K562 (cell line): ENCODE results near the gene MTERF4. TPM values are rescaled to one million over a fixed set of nuclear protein-coding genes. Genes with fewer than 3 reads are reported as not detected.

Experiments
- ATAC-seq: fragments of 200-7000 bp; cut with Tn5 transposase; 3 replicates; pipeline ENCODE4 v1.9.1; 2020; ENCODE audit warnings: moderate library complexity
- BruUV-seq: library from RNA; stranded (reverse); fragments of 400-500 nt; replicated peaks from 2 replicates; lab custom pipeline; 2021; lab: Mats Ljungman, UMichigan
- CTCF ChIA-PET: fragments of 300-600 bp; formaldehyde crosslinking; extraction: SDS; loops from one replicate; lab custom pipeline; 2021; ENCODE audit warnings: low intra/inter-chr PET ratio; lab: Yijun Ruan, JAX
- POLR2A ChIA-PET: fragments of 300-600, 350-650 bp; sonication (Branson Sonifier 250); formaldehyde crosslinking; extraction: SDS; loops from one replicate; lab custom pipeline; 2021; ENCODE audit warnings: antibody characterized with exemption, inconsistent platforms; lab: Yijun Ruan, JAX
- DNase-seq, 4 experiments: peaks; one replicate each; pipeline versions ENCODE4 v3.0.0 to v3.0.0-alpha.2; 2011 to 2018; ENCODE audit warnings: low spot score in 3 of 4, mixed read lengths in 3 of 4; ENCODE audit errors: extremely low read depth in 1 of 4
- FAIRE-seq: peaks from 2 replicates; lab custom pipeline; 2011; peaks lifted over from hg19 to GRCh38; lab: Jason Lieb, UNC
- H2AFZ ChIP-seq: 2 replicates; pipeline ENCODE4 v1.6.0; 2011; ENCODE audit warnings: low read depth, low read length, control low read depth, inconsistent platforms
- H3K27ac ChIP-seq: fragments of 200-600 bp; 3 replicates; pipeline ENCODE4 v1.8.0; 2011; ENCODE audit warnings: low read depth, mild to moderate bottlenecking, control low read depth, inconsistent platforms, low read length, moderate library complexity, mixed read lengths; ENCODE audit errors: extremely low read depth
- H3K27me3 ChIP-seq, 2 experiments: fragments of 300-600 bp in 1 of 2; 2 replicates in 1 of 2; 3 replicates in 1 of 2; pipeline versions ENCODE4 v1.6.0 to v1.8.0; 2011; ENCODE audit warnings: inconsistent platforms in 2 of 2, low read length in 2 of 2, mild to moderate bottlenecking in 1 of 2, mixed read lengths in 1 of 2, moderate library complexity in 1 of 2; ENCODE audit not compliant: control insufficient read depth in 2 of 2, insufficient read depth in 2 of 2
- H3K36me3 ChIP-seq: fragments of 300-600 bp; 3 replicates; pipeline ENCODE4 v1.8.0; 2011; ENCODE audit warnings: mild to moderate bottlenecking, low read length, inconsistent platforms; ENCODE audit not compliant: control insufficient read depth, insufficient read depth
- H3K4me1 ChIP-seq, 2 experiments: fragments of 200-600 bp in 1 of 2; replicated peaks in 1 of 2; 2 replicates in 1 of 2; 3 replicates in 1 of 2; pipeline versions ENCODE4 v1.5.1 to v1.8.0; 2011; ENCODE audit warnings: inconsistent platforms in 2 of 2, low read length in 2 of 2, mild to moderate bottlenecking in 1 of 2, mixed read lengths in 1 of 2, moderate library complexity in 1 of 2; ENCODE audit not compliant: control insufficient read depth in 2 of 2, insufficient read depth in 2 of 2
- H3K4me2 ChIP-seq: 2 replicates; pipeline ENCODE4 v1.6.1; 2011; ENCODE audit warnings: low read length, control low read depth, inconsistent platforms, mixed read lengths; ENCODE audit not compliant: insufficient read depth
- H3K4me3 ChIP-seq: fragments of 200-600 bp; sonication (generic), shearing (Covaris generic); 2 replicates; pipeline ENCODE4 v1.5.1; 2016; ENCODE audit warnings: control low read depth, inconsistent platforms
- H3K79me2 ChIP-seq: fragments of 200-600 bp; 3 replicates; pipeline ENCODE4 v1.8.0; 2011; ENCODE audit warnings: low read length, inconsistent platforms; ENCODE audit not compliant: control insufficient read depth, insufficient read depth
- H3K9ac ChIP-seq, 2 experiments: 2 replicates each; pipeline versions ENCODE4 v1.6.0 to v1.6.1; 2011; ENCODE audit warnings: low read depth in 2 of 2, low read length in 2 of 2, control low read depth in 1 of 2, inconsistent platforms in 1 of 2, mild to moderate bottlenecking in 1 of 2, mixed read lengths in 1 of 2; ENCODE audit not compliant: insufficient read depth in 1 of 2
- H3K9me1 ChIP-seq: one replicate; pipeline ENCODE4 v1.6.0; 2011; ENCODE audit warnings: inconsistent platforms, mild to moderate bottlenecking, low read length, moderate library complexity; ENCODE audit not compliant: control insufficient read depth, insufficient read depth
- H3K9me3 ChIP-seq: replicated peaks from 2 replicates; pipeline ENCODE4 v1.5.1; 2011; ENCODE audit warnings: low read depth, low read length, inconsistent platforms; ENCODE audit not compliant: control insufficient read depth, insufficient read depth
- H4K20me1 ChIP-seq: replicated peaks from 2 replicates; pipeline ENCODE4 v1.6.1; 2011; ENCODE audit warnings: low read length, inconsistent platforms, mixed read lengths; ENCODE audit not compliant: control insufficient read depth, insufficient read depth
- CXXC5 ChIP-seq: fragments of 250-450 bp; sonication (Bioruptor Pico); IDR thresholded peaks from 2 replicates; pipeline ENCODE4 v1.8.0; 2022; ENCODE audit warnings: inconsistent platforms, mild to moderate bottlenecking, moderate library complexity
- E2F4 ChIP-seq: sonication (generic); formaldehyde crosslinking; IDR thresholded peaks from 2 replicates; pipeline ENCODE4 v1.8.0; 2022; ENCODE audit warnings: mild to moderate bottlenecking, low read depth, missing genetic modification reagents
- FOXJ2 ChIP-seq: fragments of 200-800 bp; sonication (Bioruptor generic); IDR thresholded peaks from 2 replicates; pipeline ENCODE4 v1.6.1; 2016; ENCODE audit warnings: missing genetic modification characterization, missing compliant biosample characterization
- GTF2F1 ChIP-seq: IDR thresholded peaks from 2 replicates; pipeline ENCODE4 v1.6.1; 2011; ENCODE audit warnings: low read depth, low read length, improper control_type of control experiment
- RUNX1 ChIP-seq: sonication (generic); IDR thresholded peaks from 2 replicates; pipeline ENCODE4 v1.6.1; 2016; ENCODE audit warnings: antibody characterized with exemption, low read depth
- SNIP1 ChIP-seq: fragments of 450-650 bp; IDR thresholded peaks from 2 replicates; pipeline ENCODE4 v1.7.1; 2017; ENCODE audit warnings: low read depth, mild to moderate bottlenecking
- YBX1 ChIP-seq: fragments of 450-650 bp; IDR thresholded peaks from 2 replicates; pipeline ENCODE4 v1.7.1; 2016; ENCODE audit warnings: mild to moderate bottlenecking
- WGBS: fragments of 100-300 bp; shearing (Covaris generic); methylation state at CpG from one replicate; pipeline ENCODE4 v1.1.6; 2016; ENCODE audit warnings: low coverage, mixed read lengths; ENCODE audit not compliant: insufficient coverage; ENCODE audit errors: missing lambda C conversion rate; 5-methylcytosine and 5-hydroxymethylcytosine counted together
- in situ Hi-C: fragments of 300-500 bp; cut with MboI; formaldehyde crosslinking; loops from 4 replicates; pipeline ENCODE4 v1.15.0; 2018; ENCODE audit warnings: inconsistent platforms, mixed read lengths
- intact Hi-C: fragments of 100-400 bp; cut with micrococcal nuclease; formaldehyde crosslinking; loops from 2 replicates; pipeline ENCODE4 v1.14.2; 2022
- polyA plus RNA-seq, 8 experiments: library from polyadenylated mRNA; depleted of rRNA in 4 of 8; stranded (reverse) in 5 of 8; unstranded in 3 of 8; fragments of >200 nt; fragmentation: Nextera tagmentation in 2 of 8; fragmentation: Illumina TruSeq in 1 of 8; extraction: Ambion mirVana in 2 of 8; extraction: Trizol in 1 of 8; gene quantifications; 2 replicates each; pipeline versions ENCODE4 v1.2.1 to v1.2.3, GENCODE V29; 2011 to 2014; ENCODE audit warnings: inconsistent platforms in 1 of 8, missing spikeins in 1 of 8
- total RNA-seq, 7 experiments: library from RNA; depleted of rRNA in 6 of 7; stranded (reverse); fragments of >200 nt in 6 of 7; fragmentation: Illumina TruSeq in 2 of 7; extraction: Trizol in 2 of 7; gene quantifications; 2 replicates each; pipeline versions ENCODE4 v1.2.1 to v1.2.3, GENCODE V29; 2011 to 2021; ENCODE audit warnings: low replicate concordance in 1 of 7

Gene MTERF4
- total and polyA plus RNA-seq, 9 of the 15 experiments (the other 6 are each of a cell fraction or from before 2014, with no cell fraction given), result 15.3 to 29.6 (median 21.2) TPM

- Histone ChIP-seq H3K9me1 (no peaks in the 10 kb centered on the region), H4K20me1 (0 out of 2 replicates have a peak, but pooled peaks cover 6% of the 10 kb centered on the region), H3K27ac (no peak overlapping the region), H3K79me2 (no peaks in the 10 kb centered on the region), H3K36me3 (no peaks in the 10 kb centered on the region), H2AFZ (no peak overlapping the region), H3K9ac (no peak overlapping the region), H3K4me1 (peaks cover 0 to 20% of the 10 kb centered on the region in 2 experiments; a peak in 2 of 5 replicates)
- FAIRE-seq, result no peak
- 14% methylated on average over 12 of the region's 14 CpGs for WGBS
- BruUV-seq, result no TSS peak
- no peak for DNase-seq
- intact Hi-C loops, result loop anchor here (10.0 kb wide), 1 partner anchor 158 kb away; no protein-coding TSS in a partner anchor
- no peak; the same call in 2 of the 3 replicates for ATAC-seq
- TF ChIP-seq FOXJ2 (tag) (no peak), YBX1 (no peak), CXXC5 (CRISPR knock-in tag) (no peak), GTF2F1 (no peak), E2F4 (CRISPR knock-in tag) (no peak), RUNX1 (no peak), SNIP1 (no peak)
- TF ChIP-seq, all 486 proteins: peak for 0
- in situ Hi-C loops, result no loop called here
- ChIA-PET CTCF (no interaction called here), POLR2A (interaction anchor here (0.5 to 0.6 kb wide), 2 partner anchors 25 to 1302 kb away, joined by 3 read pairs; no protein-coding TSS in a partner anchor)
- no peak overlapping the region for H3K4me2 ChIP-seq
- no peaks in the 10 kb centered on the region for H3K9me3 ChIP-seq
- peaks cover 10 to 46% of the 10 kb centered on the region in 2 experiments; a peak in 3 of 5 replicates for H3K27me3 ChIP-seq
- no peak overlapping the region for H3K4me3 ChIP-seq
Measured at GRCh38 chr2:241072553-241073165, 29.4 kb downstream of the MTERF4 start.
